Measurements from ENCODE around the gene PLSCR1. TPM values are rescaled to one million over a fixed set of nuclear protein-coding genes. Genes with fewer than 3 reads are reported as not detected.

The PLSCR1 gene
- total RNA-seq, 1 experiment from 2014 or later, result 48.9 TPM

DNA sequence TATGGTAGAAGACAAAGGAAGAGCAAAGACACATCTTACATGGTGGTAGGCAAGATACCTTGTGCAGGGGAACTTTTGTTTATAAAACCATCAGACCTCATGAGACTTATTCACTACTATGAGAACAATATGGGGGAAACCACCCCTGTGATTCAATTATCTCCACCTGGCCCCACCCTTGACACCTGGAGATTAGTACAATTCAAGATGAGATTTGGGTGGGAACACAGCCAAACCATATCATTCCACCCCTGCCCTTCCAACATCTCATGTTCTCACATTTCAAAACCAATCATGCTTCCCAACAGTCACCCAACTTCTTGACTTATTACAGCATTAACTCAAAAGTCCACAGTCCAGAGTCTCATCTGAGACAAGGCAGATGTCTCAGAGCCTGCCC, 21.7 kb upstream of the PLSCR1 start:
- TF ChIP-seq CTCF (conservative IDR thresholded peaks at IDR 0.05), result no peak
- DNase-seq, result no peak
- Histone ChIP-seq H2BK5ac (ENCODE audit: insufficient read length, low read length) (no peak overlapping the region), H4K5ac (ENCODE audit: insufficient read length, low read depth, low read length) (no peak overlapping the region), H3K9me3 (ENCODE audit: control insufficient read depth, low read depth, low read length) (no peaks in the 10 kb centered on the region), H4K20me1 (ENCODE audit: control insufficient read depth, insufficient read depth, insufficient read length) (no peaks in the 10 kb centered on the region), H3K4ac (ENCODE audit: low read depth, low read length) (no peak overlapping the region), H2AFZ (ENCODE audit: low read length) (no peak overlapping the region), H3K18ac (ENCODE audit: insufficient read length, low read depth, low read length) (no peak overlapping the region), H3T11ph (ENCODE audit: low read length) (no peak overlapping the region), H3K9ac (ENCODE audit: extremely low read depth, insufficient read length, low read length) (no peak overlapping the region), H4K91ac (ENCODE audit: insufficient read length, low read depth, low read length) (no peak overlapping the region), H3K79me2 (ENCODE audit: insufficient read depth, low read length) (no peaks in the 10 kb centered on the region), H3K4me2 (ENCODE audit: insufficient read depth, insufficient read length, low read length) (no peak overlapping the region), H3K23ac (ENCODE audit: insufficient read length, low read depth, low read length) (no peak overlapping the region), H3K79me1 (ENCODE audit: insufficient read depth, low read depth, low read length, poor library complexity, severe bottlenecking) (no peaks in the 10 kb centered on the region), H4K8ac (replicated peaks; ENCODE audit: insufficient read length, low read depth, low read length) (no peak overlapping the region), H3K27me3 (ENCODE audit: insufficient read depth, low read length) (no peaks in the 10 kb centered on the region), H2AK5ac (ENCODE audit: insufficient read length, low read length) (no peak overlapping the region), H2BK20ac (ENCODE audit: low read depth, low read length, poor library complexity, severe bottlenecking) (no peak overlapping the region), H2BK15ac (ENCODE audit: low read depth, low read length) (no peak overlapping the region), H2BK12ac (ENCODE audit: insufficient read length, low read depth, low read length) (no peak overlapping the region), H3K27ac (ENCODE audit: insufficient read length, low read depth, low read length) (no peak overlapping the region), H3K4me1 (ENCODE audit: insufficient read depth, low read length) (no peaks in the 10 kb centered on the region), H3K14ac (ENCODE audit: insufficient read depth, low read length) (no peak overlapping the region), H3K56ac (ENCODE audit: insufficient read length, low read depth, low read length) (no peak overlapping the region), H2BK120ac (ENCODE audit: low read depth, low read length, poor library complexity, severe bottlenecking) (no peak overlapping the region), H3K23me2 (ENCODE audit: insufficient read length, low read depth, low read length, poor library complexity, severe bottlenecking) (no peaks in the 10 kb centered on the region)
- Mint-ChIP-seq H3K9me3 (peaks cover 4 to 7% of the 10 kb centered on the region in 2 experiments; a peak in 4 of 5 replicates), H3K27me3 (ENCODE audit: low read depth) (peaks cover 2% of the 10 kb centered on the region; the same call in 1 of the 2 replicates), H3K36me3 (ENCODE audit: insufficient read depth in 1 of 3, low read depth in 3 of 3) (peaks cover 2 to 17% (median 10%) of the 10 kb centered on the region in 3 experiments; a peak in 6 of 7 replicates), H3K4me1 (peaks cover 6 to 12% of the 10 kb centered on the region in 2 experiments; a peak in 3 of 4 replicates), H3K4me3 (no peak overlapping the region), H3K27ac (no peak overlapping the region)

Measured in H9 (cell line).